Mesendoderm (in vitro differentiated cells): ENCODE measurements around the gene CACNA1C.

Source experiments
- DNase-seq: peaks from one replicate; pipeline ENCODE4 v3.0.0; 2013
- H2AK5ac ChIP-seq: 2 replicates; pipeline ENCODE4 v1.6.1; 2013; ENCODE audit warnings: low read length, inconsistent platforms
- H2BK120ac ChIP-seq: 2 replicates; pipeline ENCODE4 v1.6.1; 2013; ENCODE audit warnings: low read depth, mild to moderate bottlenecking, low read length, moderate library complexity, mixed read lengths
- H2BK15ac ChIP-seq: replicated peaks from 2 replicates; pipeline ENCODE4 v1.6.1; 2013; ENCODE audit warnings: low read depth, mild to moderate bottlenecking, moderate library complexity
- H2BK5ac ChIP-seq: 2 replicates; pipeline ENCODE4 v1.6.1; 2013; ENCODE audit warnings: low read length, inconsistent platforms
- H3K18ac ChIP-seq: 2 replicates; pipeline ENCODE4 v1.6.1; 2013; ENCODE audit warnings: mild to moderate bottlenecking, low read length, mixed read lengths
- H3K23ac ChIP-seq: one replicate; pipeline ENCODE4 v1.6.1; 2013; ENCODE audit warnings: low read length
- H3K27ac ChIP-seq: 2 replicates; pipeline ENCODE4 v1.5.1; 2013; ENCODE audit warnings: low read depth, mild to moderate bottlenecking, inconsistent platforms, low read length, moderate library complexity
- H3K27me3 ChIP-seq: 2 replicates; pipeline ENCODE4 v1.6.1; 2013; ENCODE audit warnings: low read length, control low read depth, mild to moderate bottlenecking, inconsistent platforms; ENCODE audit not compliant: insufficient read depth, poor library complexity
- H3K36me3 ChIP-seq: 2 replicates; pipeline ENCODE4 v1.6.1; 2013; ENCODE audit warnings: low read length, inconsistent platforms; ENCODE audit not compliant: control insufficient read depth, insufficient read depth
- H3K4ac ChIP-seq: one replicate; pipeline ENCODE4 v1.6.1; 2013; ENCODE audit warnings: low read depth, mild to moderate bottlenecking, low read length, moderate library complexity
- H3K4me1 ChIP-seq: 2 replicates; pipeline ENCODE4 v1.6.1; 2013; ENCODE audit warnings: low read depth, low read length, inconsistent platforms; ENCODE audit not compliant: control insufficient read depth
- H3K4me2 ChIP-seq: 2 replicates; pipeline ENCODE4 v1.6.1; 2013; ENCODE audit warnings: low read length
- H3K4me3 ChIP-seq: 2 replicates; pipeline ENCODE4 v1.5.1; 2013; ENCODE audit warnings: mild to moderate bottlenecking, low read length
- H3K56ac ChIP-seq: one replicate; pipeline ENCODE4 v1.6.1; 2013; ENCODE audit warnings: low read length
- H3K79me1 ChIP-seq: 2 replicates; pipeline ENCODE4 v1.6.1; 2013; ENCODE audit warnings: low read length, inconsistent platforms
- H3K79me2 ChIP-seq: 2 replicates; pipeline ENCODE4 v1.6.1; 2013; ENCODE audit warnings: mild to moderate bottlenecking, low read length; ENCODE audit not compliant: control insufficient read depth, insufficient read depth
- H3K9ac ChIP-seq: 2 replicates; pipeline ENCODE4 v1.6.1; 2013; ENCODE audit warnings: low read length, inconsistent platforms
- H4K5ac ChIP-seq: one replicate; pipeline ENCODE4 v1.6.1; 2013; ENCODE audit warnings: low read length
- H4K8ac ChIP-seq: one replicate; pipeline ENCODE4 v1.6.1; 2013; ENCODE audit warnings: low read depth, mild to moderate bottlenecking, control low read depth, low read length, moderate library complexity
- WGBS: extraction: QIAGEN DNeasy Blood & Tissue Kit; methylation state at CpG from one replicate; pipeline ENCODE4 v1.1.7; 2013; ENCODE audit warnings: low lambda C conversion rate, missing lambda C conversion rate; ENCODE audit not compliant: insufficient coverage; ENCODE audit errors: extremely low coverage; 5-methylcytosine and 5-hydroxymethylcytosine counted together

CACNA1C gene

DNA sequence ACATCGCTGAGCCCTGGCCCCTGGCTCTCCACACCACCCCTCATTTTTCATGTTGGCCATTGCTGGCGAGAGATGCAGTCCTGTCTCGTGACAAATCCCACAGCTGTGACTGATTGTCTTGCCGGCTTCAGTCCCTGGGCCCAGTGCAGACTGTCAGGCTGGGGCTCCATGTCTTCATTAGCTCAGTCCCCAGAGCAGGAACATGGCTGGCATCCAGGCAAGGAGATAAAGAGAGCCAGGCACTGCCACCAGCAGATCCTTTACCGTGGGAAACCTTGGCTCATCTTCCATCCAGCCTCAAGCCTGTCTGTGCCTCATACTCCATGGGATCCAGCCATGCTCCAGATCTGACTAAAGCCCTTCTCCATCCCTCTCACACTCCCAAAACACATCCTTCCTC, 457.3 kb downstream of the CACNA1C start:
- Histone ChIP-seq H3K23ac (no peak overlapping the region), H3K79me1 (no peaks in the 10 kb centered on the region), H3K4ac (no peak overlapping the region), H4K5ac (no peak overlapping the region), H3K4me1 (no peaks in the 10 kb centered on the region), H3K56ac (no peak overlapping the region), H2BK120ac (no peak overlapping the region), H3K9ac (no peak overlapping the region), H3K27me3 (no peaks in the 10 kb centered on the region), H3K18ac (no peak overlapping the region), H3K36me3 (no peaks in the 10 kb centered on the region), H2BK5ac (no peak overlapping the region), H4K8ac (no peak overlapping the region), H2AK5ac (no peak overlapping the region), H3K4me2 (no peak overlapping the region), H3K4me3 (no peak overlapping the region), H2BK15ac (no peak overlapping the region), H3K27ac (no peak overlapping the region), H3K79me2 (no peaks in the 10 kb centered on the region)
- DNase-seq: no peak
- no CpG with 5 or more reads among the region's 5 CpGs for WGBS

DNA sequence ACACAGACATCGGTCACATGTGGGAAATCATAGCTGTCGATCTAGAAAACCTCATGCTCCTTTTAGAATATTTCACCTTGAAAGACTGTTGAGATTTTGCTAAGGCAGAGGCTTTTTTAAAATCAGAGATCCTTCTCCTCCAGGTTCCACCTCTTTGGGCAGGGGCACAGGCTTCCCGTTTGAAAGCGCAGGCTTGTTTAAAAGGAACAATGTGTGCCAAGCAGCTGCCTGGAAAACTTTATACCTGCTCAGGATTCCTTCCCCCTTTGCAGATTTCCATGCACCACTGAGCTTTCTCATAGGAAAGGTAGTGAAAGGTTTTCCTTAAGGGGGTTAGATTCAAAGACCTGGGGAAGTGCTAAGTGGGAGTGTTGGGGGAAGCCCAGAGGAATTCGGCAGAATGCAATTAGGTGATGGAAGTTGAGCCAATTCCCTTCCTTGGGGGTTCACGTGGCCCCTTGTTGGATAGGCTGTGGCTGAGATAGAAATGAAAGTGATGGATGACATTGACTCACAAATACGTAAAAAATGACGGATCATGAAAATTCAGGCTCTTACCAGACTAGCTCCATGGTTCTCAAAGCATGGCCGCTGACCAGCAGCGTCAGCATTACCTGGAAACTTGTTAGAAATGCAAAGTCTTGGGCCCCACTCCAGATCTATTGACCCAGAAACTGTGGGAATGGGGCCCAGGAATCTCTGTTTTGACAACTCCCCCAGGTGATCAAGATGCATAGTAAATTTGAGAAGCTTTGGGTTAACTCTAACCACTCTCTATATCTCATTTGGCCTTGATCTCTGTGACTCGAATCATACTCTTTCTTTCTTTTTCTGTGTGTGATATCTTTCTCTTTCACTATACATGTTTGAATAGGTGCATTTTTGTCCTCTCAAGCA, 460.6 kb downstream of the CACNA1C start:
- H3K27ac ChIP-seq: no peak overlapping the region
- no peaks in the 10 kb centered on the region for H3K36me3 ChIP-seq
- no peaks in the 10 kb centered on the region for H3K4me1 ChIP-seq
- H3K4ac ChIP-seq: no peak overlapping the region
- no peak overlapping the region for H3K4me2 ChIP-seq
- H3K27me3 ChIP-seq: no peaks in the 10 kb centered on the region
- no peak overlapping the region for H3K18ac ChIP-seq
- H3K23ac ChIP-seq: no peak overlapping the region
- no CpG with 5 or more reads among the region's 11 CpGs for WGBS
- H3K56ac ChIP-seq: no peak overlapping the region
- H4K8ac ChIP-seq: no peak overlapping the region
- H3K79me2 ChIP-seq: no peaks in the 10 kb centered on the region
- no peak overlapping the region for H2BK5ac ChIP-seq
- no peak overlapping the region for H4K5ac ChIP-seq
- H3K79me1 ChIP-seq: no peaks in the 10 kb centered on the region
- no peak overlapping the region for H2BK15ac ChIP-seq
- H3K4me3 ChIP-seq: no peak overlapping the region
- H3K9ac ChIP-seq: no peak overlapping the region
- no peak overlapping the region for H2BK120ac ChIP-seq
- DNase-seq: no peak
- H2AK5ac ChIP-seq: no peak overlapping the region

DNA sequence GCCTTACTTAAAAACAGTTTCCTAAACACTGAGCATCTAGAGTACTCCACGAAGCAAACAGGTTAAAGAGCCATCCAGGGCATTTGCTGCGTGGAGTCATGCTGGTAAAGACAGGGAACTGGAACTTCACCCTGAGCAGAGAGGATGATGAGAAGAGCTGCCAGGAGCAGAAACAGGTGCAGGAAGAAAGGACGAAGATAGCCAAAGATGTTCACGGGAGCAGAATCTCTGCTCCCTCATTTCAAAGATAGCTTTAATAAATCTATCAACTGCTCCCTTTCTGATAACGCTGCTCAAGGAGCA, 461.2 kb downstream of the CACNA1C start:
- no peak overlapping the region for H3K27ac ChIP-seq
- no peak overlapping the region for H3K4me2 ChIP-seq
- H3K9ac ChIP-seq: no peak overlapping the region
- no CpG with 5 or more reads among the region's 5 CpGs for WGBS
- H3K4me1 ChIP-seq: no peaks in the 10 kb centered on the region
- no peak overlapping the region for H2AK5ac ChIP-seq
- no peak overlapping the region for H3K4me3 ChIP-seq
- H2BK120ac ChIP-seq: no peak overlapping the region
- no peaks in the 10 kb centered on the region for H3K79me2 ChIP-seq
- no peak overlapping the region for H3K56ac ChIP-seq
- no peak overlapping the region for H3K4ac ChIP-seq
- H3K36me3 ChIP-seq: no peaks in the 10 kb centered on the region
- no peak overlapping the region for H2BK5ac ChIP-seq
- H3K79me1 ChIP-seq: no peaks in the 10 kb centered on the region
- no peak for DNase-seq
- H3K27me3 ChIP-seq: no peaks in the 10 kb centered on the region
- H4K5ac ChIP-seq: no peak overlapping the region
- no peak overlapping the region for H3K23ac ChIP-seq
- H4K8ac ChIP-seq: no peak overlapping the region
- no peak overlapping the region for H3K18ac ChIP-seq
- H2BK15ac ChIP-seq: no peak overlapping the region

DNA sequence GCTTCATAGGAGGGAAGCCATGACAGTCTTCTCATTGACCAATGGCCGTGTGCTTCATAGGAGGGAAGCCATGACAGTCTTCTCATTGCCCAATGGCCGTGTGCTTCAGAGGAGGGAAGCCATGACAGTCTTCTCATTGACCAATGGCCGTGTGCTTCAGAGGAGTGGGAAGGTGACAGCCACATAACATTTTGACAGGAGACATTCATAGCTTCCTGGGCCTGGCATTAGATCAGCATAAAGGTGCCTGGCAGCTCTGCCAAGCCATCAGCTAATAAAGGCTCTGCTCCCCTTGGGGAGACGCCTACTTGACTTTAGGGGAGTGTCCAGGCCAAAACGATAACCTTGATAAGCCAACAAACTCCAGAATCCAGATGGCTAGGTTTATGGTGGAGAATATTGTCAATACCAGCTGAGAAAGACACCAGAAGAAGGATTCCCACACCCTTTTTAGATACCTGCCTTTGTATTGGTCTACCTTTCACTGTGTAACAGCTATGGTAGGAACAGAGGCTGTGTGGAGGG, 468.0 kb downstream of the CACNA1C start:
- no peak overlapping the region for H2BK5ac ChIP-seq
- no peak overlapping the region for H4K8ac ChIP-seq
- WGBS: no CpG with 5 or more reads among the region's 5 CpGs
- no peak overlapping the region for H3K9ac ChIP-seq
- H4K5ac ChIP-seq: no peak overlapping the region
- H3K27me3 ChIP-seq: no peaks in the 10 kb centered on the region
- H3K4me1 ChIP-seq: no peaks in the 10 kb centered on the region
- no peak overlapping the region for H2BK120ac ChIP-seq
- H3K4me3 ChIP-seq: no peak overlapping the region
- no peak overlapping the region for H3K23ac ChIP-seq
- no peak overlapping the region for H3K4me2 ChIP-seq
- no peaks in the 10 kb centered on the region for H3K36me3 ChIP-seq
- H3K56ac ChIP-seq: no peak overlapping the region
- no peaks in the 10 kb centered on the region for H3K79me1 ChIP-seq
- H2AK5ac ChIP-seq: no peak overlapping the region
- DNase-seq: no peak
- no peak overlapping the region for H2BK15ac ChIP-seq
- no peaks in the 10 kb centered on the region for H3K79me2 ChIP-seq
- H3K18ac ChIP-seq: no peak overlapping the region
- no peak overlapping the region for H3K4ac ChIP-seq
- no peak overlapping the region for H3K27ac ChIP-seq

DNA sequence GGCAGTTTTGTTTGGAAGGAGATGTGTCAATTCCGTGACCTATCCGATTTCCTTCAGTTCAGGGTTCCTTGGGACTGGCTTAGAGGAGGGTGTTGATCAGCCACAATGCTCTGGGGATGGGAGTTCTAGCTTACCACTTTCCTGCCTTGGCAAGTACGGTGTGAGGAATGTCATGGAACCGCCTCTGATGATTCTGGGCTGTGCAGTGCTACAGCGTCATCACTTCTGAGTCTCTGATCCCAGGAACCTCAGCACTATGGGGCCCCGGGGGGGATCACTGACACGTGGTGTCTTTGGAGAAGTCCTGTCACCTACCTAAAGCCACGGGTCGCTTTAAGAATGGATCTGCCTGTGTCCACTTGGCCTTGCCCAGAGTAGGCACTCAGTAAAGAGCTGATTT, 470.5 kb downstream of the CACNA1C start:
- H3K4ac ChIP-seq: no peak overlapping the region
- no peak overlapping the region for H3K9ac ChIP-seq
- no peak overlapping the region for H2BK15ac ChIP-seq
- no peak overlapping the region for H3K27ac ChIP-seq
- no peak overlapping the region for H3K18ac ChIP-seq
- no peak overlapping the region for H3K56ac ChIP-seq
- no CpG with 5 or more reads among the region's 9 CpGs for WGBS
- DNase-seq: no peak
- H2AK5ac ChIP-seq: no peak overlapping the region
- H4K8ac ChIP-seq: no peak overlapping the region
- H3K36me3 ChIP-seq: no peaks in the 10 kb centered on the region
- no peaks in the 10 kb centered on the region for H3K4me1 ChIP-seq
- H3K79me1 ChIP-seq: no peaks in the 10 kb centered on the region
- H3K79me2 ChIP-seq: no peaks in the 10 kb centered on the region
- no peak overlapping the region for H3K23ac ChIP-seq
- no peak overlapping the region for H2BK120ac ChIP-seq
- H3K27me3 ChIP-seq: no peaks in the 10 kb centered on the region
- H2BK5ac ChIP-seq: no peak overlapping the region
- no peak overlapping the region for H3K4me2 ChIP-seq
- H4K5ac ChIP-seq: no peak overlapping the region
- no peak overlapping the region for H3K4me3 ChIP-seq

DNA sequence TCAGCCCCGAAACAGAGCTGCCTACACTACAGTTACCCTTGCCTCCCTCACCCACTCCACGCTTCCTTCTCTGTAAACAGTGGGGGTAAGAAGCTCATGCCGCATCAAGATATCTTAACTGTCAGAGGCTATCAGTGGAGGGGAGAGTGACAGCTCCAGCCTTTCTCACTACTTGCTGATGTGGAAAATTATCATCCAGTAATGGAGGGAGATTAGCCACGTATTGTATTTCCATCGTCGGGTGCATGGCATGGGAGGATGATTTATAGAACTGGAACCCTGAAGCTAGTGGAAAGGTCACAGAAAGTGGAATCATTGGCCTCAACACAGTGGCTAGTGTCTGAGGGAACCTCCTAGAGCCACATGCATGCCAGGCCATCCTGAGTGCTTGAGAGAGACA, 471.1 kb downstream of the CACNA1C start:
- Histone ChIP-seq H2BK5ac (no peak overlapping the region), H3K4me2 (no peak overlapping the region), H3K27me3 (no peaks in the 10 kb centered on the region), H2BK120ac (no peak overlapping the region), H3K4ac (no peak overlapping the region), H3K56ac (no peak overlapping the region), H3K79me2 (no peaks in the 10 kb centered on the region), H3K9ac (no peak overlapping the region), H3K27ac (no peak overlapping the region), H3K18ac (no peak overlapping the region), H4K8ac (no peak overlapping the region), H3K4me3 (no peak overlapping the region), H3K4me1 (no peaks in the 10 kb centered on the region), H3K79me1 (no peaks in the 10 kb centered on the region), H4K5ac (no peak overlapping the region), H2AK5ac (no peak overlapping the region), H3K36me3 (no peaks in the 10 kb centered on the region), H3K23ac (no peak overlapping the region), H2BK15ac (no peak overlapping the region)
- no CpG with 5 or more reads among the region's 6 CpGs for WGBS
- DNase-seq: no peak
